HL-60 (cell line): Measurements from ENCODE around the gene ROBO1.

Source experiments
- CTCF ChIP-seq: IDR thresholded peaks from one replicate; pipeline ENCODE4 v1.5.1; 2011; ENCODE audit warnings: low read length, control low read depth, inconsistent platforms; ENCODE audit not compliant: insufficient read depth
- POLR2AphosphoS5 ChIP-seq: IDR thresholded peaks from 2 replicates; pipeline ENCODE4 v1.6.1; 2012; ENCODE audit warnings: low read depth
- REST ChIP-seq: IDR thresholded peaks from 2 replicates; pipeline ENCODE4 v1.6.1; 2012; ENCODE audit warnings: low read depth; ENCODE audit not compliant: insufficient replicate concordance

GRCh38 chr3:78729946-78730345 is 1037.9 kb downstream of the ROBO1 start:
- TF ChIP-seq CTCF = no peak
- TF ChIP-seq REST = no peak
- no peak for TF ChIP-seq POLR2AphosphoS5
